GM18508 (cell line): ENCODE results near the gene CLIP3.
"Not testable (repeated sequence)": the region's sequence is repeated elsewhere in the genome, so short reads cannot be mapped to it uniquely, and the experiment has no call there.

Experiments used
- ATAC-seq: cut with Tn5 transposase; IDR thresholded peaks from one replicate; pipeline ENCODE4 v1.9.1; 2021; ENCODE audit warnings: moderate number of reproducible peaks; ENCODE audit not compliant: insufficient read depth, unreplicated experiment

CLIP3 gene

GRCh38 chr19:35983177-35983576 is 49.5 kb downstream of the CLIP3 start:
- ATAC-seq = no peak

GRCh38 chr19:35980997-35981396 is 51.7 kb downstream of the CLIP3 start:
- not testable (repeated sequence) for ATAC-seq

GRCh38 chr19:35978832-35979365 is 53.8 kb downstream of the CLIP3 start:
- ATAC-seq = no peak

- ATAC-seq = no peak
Measured at GRCh38 chr19:35978271-35978670, 54.4 kb downstream of the CLIP3 start.

- no peak for ATAC-seq
Measured at GRCh38 chr19:35977446-35978222, 55.0 kb downstream of the CLIP3 start.

GRCh38 chr19:35975608-35976214 is 57.0 kb downstream of the CLIP3 start:
- no peak for ATAC-seq

GRCh38 chr19:35973487-35973886 is 59.2 kb downstream of the CLIP3 start:
- ATAC-seq = no peak

- no peak for ATAC-seq
Measured at GRCh38 chr19:35966771-35967170, 65.9 kb downstream of the CLIP3 start.
